Kidney (tissue), 14 donors: ENCODE results near the gene DHRS2. TPM values are rescaled to one million over a fixed set of nuclear protein-coding genes. Genes with fewer than 3 reads are reported as not detected.

Source experiments
- DNase-seq, 5 donors: peaks; one replicate each; pipeline ENCODE4 v3.0.0-alpha.2; 2013 to 2020
- FAIRE-seq: peaks from 2 replicates; lab custom pipeline; 2012; peaks lifted over from hg19 to GRCh38; lab: Jason Lieb, UNC
- H3K27ac ChIP-seq, 2 donors: one replicate each; pipeline ENCODE4 v1.7.0; 2013; ENCODE audit warnings: low read depth in 2 of 2, low read length in 2 of 2, inconsistent platforms in 1 of 2
- H3K27me3 ChIP-seq: one replicate; pipeline ENCODE4 v1.7.1; 2013; ENCODE audit warnings: low read length, inconsistent platforms; ENCODE audit not compliant: control insufficient read depth, insufficient read depth
- H3K36me3 ChIP-seq, 3 donors: one replicate each; pipeline versions ENCODE4 v1.7.0 to v1.7.1; 2013; ENCODE audit warnings: low read length in 3 of 3, control low read depth in 1 of 3, inconsistent platforms in 1 of 3; ENCODE audit not compliant: insufficient read depth in 3 of 3, control insufficient read depth in 2 of 3
- H3K4me1 ChIP-seq, 3 donors: one replicate each; pipeline versions ENCODE4 v1.7.0 to v1.7.1; 2013; ENCODE audit warnings: low read length in 3 of 3, inconsistent platforms in 1 of 3, low read depth in 1 of 3; ENCODE audit not compliant: control insufficient read depth in 2 of 3, insufficient read depth in 2 of 3
- H3K4me3 ChIP-seq, 3 donors: one replicate each; pipeline versions ENCODE4 v1.7.0 to v1.8.1; 2013; ENCODE audit warnings: low read length in 3 of 3, control low read depth in 1 of 3, inconsistent platforms in 1 of 3
- H3K9ac ChIP-seq, 3 donors: one replicate each; pipeline versions ENCODE4 v1.7.0 to v1.7.1; 2013; ENCODE audit warnings: low read length in 3 of 3, control low read depth in 1 of 3, inconsistent platforms in 1 of 3
- H3K9me3 ChIP-seq, 3 donors: one replicate each; pipeline versions ENCODE4 v1.7.0 to v1.7.1; 2013; ENCODE audit warnings: low read length in 3 of 3, control low read depth in 1 of 3, inconsistent platforms in 1 of 3; ENCODE audit not compliant: control insufficient read depth in 2 of 3, insufficient read depth in 1 of 3
- intact Hi-C: fragments of 100-400 bp; cut with DNase I; formaldehyde crosslinking; loops from one replicate; pipeline ENCODE4 v1.11.1; 2022
- polyA plus RNA-seq: library from polyadenylated mRNA; stranded (reverse); fragments of 350-450 nt; fragmentation: Illumina TruSeq; extraction: RNeasy Lipid Tissue Mini Kit (QIAGEN cat#74804); gene quantifications from one replicate; pipeline ENCODE4 v1.2.3, GENCODE V29; 2014; ENCODE audit warnings: low read depth, low replicate concordance; ENCODE audit not compliant: insufficient read depth
- total RNA-seq: library from RNA; stranded (reverse); fragmentation: NEBNext Ultra II Directional; extraction: Animal tissue kit (Norgen Biotek cat#: 25700); gene quantifications from one replicate; pipeline ENCODE4 v1.2.1, GENCODE V29; 2021
- TF ChIP-seq, protein P1 (sequence below): IDR thresholded peaks from 3 replicates; pipeline ENCODE4 v1.5.1; 2012; ENCODE audit warnings: mild to moderate bottlenecking, moderate library complexity, borderline replicate concordance; ENCODE audit not compliant: insufficient read depth; ENCODE audit errors: extremely low read depth
- donor health status: control.
- donor health status: control.
- donor health status: control.
- donor health status: control.
- donor health status: control.
- donor health status: DM: yes; HTN: yes; CAD: no.
- donor health status: Normal renal cell carcinoma (clear cell type).

Gene DHRS2
- total and polyA plus RNA-seq, 2 donors from 2014 or later = 0.31 to 2.4 TPM

DNA sequence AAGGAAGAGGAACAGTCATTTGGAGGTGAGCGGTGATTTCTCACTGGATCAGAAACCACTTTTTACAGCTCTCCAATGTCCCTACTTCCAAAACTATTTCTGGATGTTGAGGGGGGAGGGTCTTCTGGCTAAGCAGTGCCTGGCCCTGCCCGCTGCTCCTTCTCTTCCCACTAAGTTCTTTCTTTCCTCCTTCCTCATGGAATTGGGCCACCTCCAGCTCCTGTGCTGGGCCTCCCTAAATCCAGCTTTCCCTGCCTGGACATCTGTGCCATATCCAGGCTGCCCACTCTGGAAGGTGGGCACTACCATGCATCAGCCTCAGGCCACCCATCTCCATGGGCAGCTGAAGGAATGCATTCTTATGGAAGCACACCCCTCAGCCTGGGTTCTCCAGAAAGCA lies 11.5 kb downstream of the DHRS2 start:
- Histone ChIP-seq H3K27me3 (no peaks in the 10 kb centered on the region), H3K27ac (no peak overlapping the region), H3K9ac (no peak overlapping the region), H3K4me3 (no peak overlapping the region), H3K36me3 (no peaks in the 10 kb centered on the region), H3K9me3 (no peaks in the 10 kb centered on the region), H3K4me1 (no peaks in the 10 kb centered on the region)
- FAIRE-seq = no peak
- intact Hi-C loops = no loop called here
- no peak for DNase-seq
- TF ChIP-seq, protein P1, sequence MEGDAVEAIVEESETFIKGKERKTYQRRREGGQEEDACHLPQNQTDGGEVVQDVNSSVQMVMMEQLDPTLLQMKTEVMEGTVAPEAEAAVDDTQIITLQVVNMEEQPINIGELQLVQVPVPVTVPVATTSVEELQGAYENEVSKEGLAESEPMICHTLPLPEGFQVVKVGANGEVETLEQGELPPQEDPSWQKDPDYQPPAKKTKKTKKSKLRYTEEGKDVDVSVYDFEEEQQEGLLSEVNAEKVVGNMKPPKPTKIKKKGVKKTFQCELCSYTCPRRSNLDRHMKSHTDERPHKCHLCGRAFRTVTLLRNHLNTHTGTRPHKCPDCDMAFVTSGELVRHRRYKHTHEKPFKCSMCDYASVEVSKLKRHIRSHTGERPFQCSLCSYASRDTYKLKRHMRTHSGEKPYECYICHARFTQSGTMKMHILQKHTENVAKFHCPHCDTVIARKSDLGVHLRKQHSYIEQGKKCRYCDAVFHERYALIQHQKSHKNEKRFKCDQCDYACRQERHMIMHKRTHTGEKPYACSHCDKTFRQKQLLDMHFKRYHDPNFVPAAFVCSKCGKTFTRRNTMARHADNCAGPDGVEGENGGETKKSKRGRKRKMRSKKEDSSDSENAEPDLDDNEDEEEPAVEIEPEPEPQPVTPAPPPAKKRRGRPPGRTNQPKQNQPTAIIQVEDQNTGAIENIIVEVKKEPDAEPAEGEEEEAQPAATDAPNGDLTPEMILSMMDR = no peak

DNA sequence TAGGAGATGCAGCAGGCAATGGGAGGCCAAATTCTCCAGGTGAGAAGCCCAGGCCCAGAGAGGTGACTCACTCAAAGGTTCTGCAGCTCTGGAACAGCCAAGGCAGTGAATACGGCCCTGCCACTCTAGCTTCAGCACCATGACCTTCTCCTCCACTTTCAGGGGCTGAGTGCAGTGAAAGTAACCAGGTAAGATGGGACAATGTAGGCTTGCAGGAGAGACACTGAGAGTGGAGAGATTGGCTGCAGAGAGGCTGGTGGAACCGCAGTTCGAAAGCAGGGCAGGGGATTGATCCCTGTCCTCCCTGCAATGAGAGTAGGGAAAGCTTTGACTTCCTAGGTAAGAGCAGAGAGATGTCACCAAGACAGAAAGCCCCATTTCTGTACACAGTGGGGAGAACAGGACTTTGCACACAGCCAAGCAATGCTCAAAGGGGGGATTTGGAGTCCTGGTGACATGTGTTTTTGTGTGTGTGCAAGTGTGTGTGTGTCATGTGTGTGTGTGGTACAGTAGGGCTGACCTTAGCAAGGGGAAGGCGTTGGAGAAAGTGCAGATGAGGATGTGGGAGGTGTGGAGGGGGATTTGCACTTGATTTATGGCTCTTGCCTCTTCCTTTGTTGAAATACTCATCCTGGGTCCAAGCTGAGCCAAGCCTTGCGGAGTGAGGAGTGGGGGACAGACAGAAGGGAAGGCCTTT lies 12.7 kb downstream of the DHRS2 start:
- H3K4me3 ChIP-seq = no peak overlapping the region
- intact Hi-C loops = no loop called here
- no peaks in the 10 kb centered on the region for H3K36me3 ChIP-seq
- TF ChIP-seq, protein P1 = no peak
- FAIRE-seq = no peak
- H3K4me1 ChIP-seq = no peaks in the 10 kb centered on the region
- H3K9ac ChIP-seq = no peak overlapping the region
- no peaks in the 10 kb centered on the region for H3K27me3 ChIP-seq
- no peak for DNase-seq
- no peak overlapping the region for H3K27ac ChIP-seq
- H3K9me3 ChIP-seq = no peaks in the 10 kb centered on the region

DNA sequence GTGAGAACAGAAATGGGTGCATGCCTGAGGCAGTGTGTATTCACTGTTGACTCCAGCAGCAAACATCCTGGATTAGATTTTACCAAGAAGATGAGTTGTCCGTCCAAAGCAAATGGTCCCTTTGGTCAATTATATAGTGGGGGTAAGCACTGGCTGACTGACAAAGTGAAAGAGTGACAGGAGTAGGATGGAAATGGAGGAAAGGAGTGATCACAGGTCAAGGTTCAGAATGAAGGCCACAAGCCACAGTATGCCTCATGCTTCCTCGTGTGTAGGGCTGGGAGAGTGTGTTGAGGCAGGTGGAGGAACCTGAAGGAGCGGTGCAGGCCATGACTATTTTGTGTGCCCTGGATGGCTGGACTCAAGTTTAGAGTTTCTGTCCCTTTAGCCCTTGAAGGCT lies 14.3 kb downstream of the DHRS2 start:
- Histone ChIP-seq H3K4me1 (no peaks in the 10 kb centered on the region), H3K36me3 (no peaks in the 10 kb centered on the region), H3K9ac (no peak overlapping the region), H3K9me3 (no peaks in the 10 kb centered on the region), H3K27me3 (no peaks in the 10 kb centered on the region), H3K4me3 (no peak overlapping the region), H3K27ac (no peak overlapping the region)
- FAIRE-seq (no peak), DNase-seq (no peak)
- TF ChIP-seq, protein P1 = no peak
- intact Hi-C loops = no loop called here

DNA sequence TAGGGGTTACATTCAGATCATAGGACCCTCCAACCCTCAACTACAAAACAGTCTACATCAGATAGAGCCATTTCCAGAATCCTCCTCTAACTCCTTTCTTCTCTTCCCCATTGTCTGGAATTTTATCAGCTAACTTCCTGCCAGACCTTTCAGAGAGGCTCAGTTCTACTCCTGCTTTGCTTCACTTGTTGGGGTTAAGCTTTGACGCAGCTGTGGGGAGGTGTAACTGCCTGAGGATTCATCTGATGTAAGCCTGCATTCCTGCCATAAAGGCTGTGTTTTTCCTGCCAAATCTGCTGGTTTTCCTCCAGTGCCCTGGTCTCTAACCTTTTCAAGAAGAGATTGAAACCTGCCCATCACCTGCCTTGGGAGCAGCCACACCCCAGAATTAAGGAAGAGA lies 16.9 kb downstream of the DHRS2 start:
- Histone ChIP-seq H3K4me1 (no peaks in the 10 kb centered on the region), H3K27ac (no peak overlapping the region), H3K27me3 (no peaks in the 10 kb centered on the region), H3K4me3 (no peak overlapping the region), H3K36me3 (no peaks in the 10 kb centered on the region), H3K9ac (no peak overlapping the region), H3K9me3 (no peaks in the 10 kb centered on the region)
- TF ChIP-seq, protein P1 = no peak
- intact Hi-C loops = no loop called here
- no peak for FAIRE-seq
- no peak for DNase-seq
